GM13976 (cell line): ENCODE data around the gene EXOC6B.

Experiments used
- DNase-seq: peaks from one replicate; pipeline ENCODE4 v3.0.0; 2012; ENCODE audit warnings: low spot score
- CTCF ChIP-seq: IDR thresholded peaks from 2 replicates; pipeline ENCODE4 v1.5.1; 2012; ENCODE audit warnings: borderline replicate concordance, mild to moderate bottlenecking; ENCODE audit not compliant: insufficient read depth; ENCODE audit errors: extremely low read depth, missing control alignments, control extremely low read depth
- in situ Hi-C: fragments of 300-500 bp; cut with MboI; formaldehyde crosslinking; loops from one replicate; pipeline ENCODE4 v1.12.0; 2022; ENCODE audit warnings: low sequenced_read_pairs, mixed read lengths, inconsistent platforms; ENCODE audit not compliant: unreplicated experiment

The EXOC6B gene

GRCh38 chr2:72825257-72826155 is at the start of gene EXOC6B:
TSS of gene EXOC6B (minus strand) at chr2:72826033.
- DNase-seq = peak; percentile 89
- in situ Hi-C loops = no loop called here

GRCh38 chr2:72871880-72872279 is 46.0 kb upstream of the EXOC6B start:
- TF ChIP-seq CTCF = no peak
- in situ Hi-C loops = no loop called here
- DNase-seq = no peak

More at GRCh38 chr2:72825257-72826155, at the start of gene EXOC6B:
- no peak for TF ChIP-seq CTCF

- in situ Hi-C loops = no loop called here
- no peak for DNase-seq
- TF ChIP-seq CTCF = no peak
Measured at GRCh38 chr2:72871060-72871459, 45.2 kb upstream of the EXOC6B start.

GRCh38 chr2:72864500-72864899 is 38.7 kb upstream of the EXOC6B start:
- no peak for TF ChIP-seq CTCF
- in situ Hi-C loops = no loop called here
- peak; percentile 59 for DNase-seq

- TF ChIP-seq CTCF = no peak
- in situ Hi-C loops = no loop called here
- no peak for DNase-seq
Measured at GRCh38 chr2:72863046-72863445, 37.2 kb upstream of the EXOC6B start.

- DNase-seq = peak; percentile 88
- in situ Hi-C loops = no loop called here
- TF ChIP-seq CTCF = peak; percentile 99
Measured at GRCh38 chr2:72862239-72862988, 36.6 kb upstream of the EXOC6B start.
